CD14-positive monocyte (primary cell): ENCODE results near the gene DPY19L3. TPM values are rescaled to one million over a fixed set of nuclear protein-coding genes. Genes with fewer than 3 reads are reported as not detected.

Experiments used
- DNase-seq, 3 donors: peaks; one replicate each; pipeline ENCODE4 v3.0.0-alpha.2; 2011 to 2022
- H2AFZ ChIP-seq: 2 replicates; pipeline ENCODE4 v1.6.0; 2012; ENCODE audit warnings: mild to moderate bottlenecking, low read depth, low read length, inconsistent platforms; ENCODE audit not compliant: insufficient read depth, poor library complexity, severe bottlenecking
- H3K27ac ChIP-seq, 2 donors: 1 replicate in 1 of 2; 2 replicates in 1 of 2; pipeline ENCODE4 v1.5.1; 2012 to 2013; ENCODE audit warnings: low read length in 2 of 2, control low read depth in 1 of 2, inconsistent platforms in 1 of 2, low read depth in 1 of 2, mild to moderate bottlenecking in 1 of 2
- H3K27me3 ChIP-seq, 2 donors: one replicate each; pipeline versions ENCODE4 v1.6.0 to v1.6.1; 2011 to 2013; ENCODE audit warnings: low read length in 2 of 2; ENCODE audit not compliant: control insufficient read depth in 2 of 2, insufficient read depth in 2 of 2
- H3K36me3 ChIP-seq, 2 donors: replicated peaks in 1 of 2; 1 replicate in 1 of 2; 2 replicates in 1 of 2; pipeline versions ENCODE4 v1.5.1 to v1.6.1; 2012 to 2013; ENCODE audit warnings: low read length in 2 of 2, control low read depth in 1 of 2, inconsistent platforms in 1 of 2, mild to moderate bottlenecking in 1 of 2; ENCODE audit not compliant: insufficient read depth in 2 of 2, control insufficient read depth in 1 of 2
- H3K4me1 ChIP-seq, 2 donors: 1 replicate in 1 of 2; 2 replicates in 1 of 2; pipeline versions ENCODE4 v1.5.1 to v1.6.1; 2012 to 2013; ENCODE audit warnings: low read length in 2 of 2, control low read depth in 1 of 2, inconsistent platforms in 1 of 2, mild to moderate bottlenecking in 1 of 2, moderate library complexity in 1 of 2; ENCODE audit not compliant: insufficient read depth in 2 of 2, control insufficient read depth in 1 of 2
- H3K4me2 ChIP-seq: replicated peaks from 2 replicates; pipeline ENCODE3; 2012; ENCODE audit warnings: low read length, moderate library complexity, mild to moderate bottlenecking; ENCODE audit not compliant: poor library complexity, severe bottlenecking; ENCODE audit errors: extremely low read depth
- H3K4me3 ChIP-seq, 3 experiments: fragments of 200-600 bp in 1 of 3; sonication (generic) in 1 of 3; replicated peaks in 1 of 3; 1 replicate in 2 of 3; 2 replicates in 1 of 3; pipeline ENCODE4 v1.5.1; 2011 to 2013; ENCODE audit warnings: low read length in 3 of 3, mild to moderate bottlenecking in 3 of 3, control low read depth in 2 of 3, low read depth in 2 of 3, inconsistent platforms in 1 of 3, moderate library complexity in 1 of 3
- H3K79me2 ChIP-seq: 2 replicates; pipeline ENCODE4 v1.6.0; 2012; ENCODE audit warnings: mild to moderate bottlenecking, control low read depth, inconsistent platforms, low read length, moderate library complexity; ENCODE audit not compliant: insufficient read depth
- H3K9ac ChIP-seq: 2 replicates; pipeline ENCODE4 v1.6.0; 2017; ENCODE audit warnings: low read length, mild to moderate bottlenecking; ENCODE audit not compliant: insufficient read depth, poor library complexity, severe bottlenecking
- H3K9me3 ChIP-seq, 2 donors: replicated peaks in 1 of 2; 1 replicate in 1 of 2; 2 replicates in 1 of 2; pipeline versions ENCODE4 v1.5.1 to v1.6.1; 2012 to 2013; ENCODE audit warnings: low read length in 2 of 2, control low read depth in 1 of 2; ENCODE audit not compliant: control insufficient read depth in 1 of 2, insufficient read depth in 1 of 2
- H4K20me1 ChIP-seq: 2 replicates; pipeline ENCODE4 v1.6.0; 2012; ENCODE audit warnings: mild to moderate bottlenecking, low read length, control low read depth, moderate library complexity; ENCODE audit not compliant: insufficient read depth
- H3K27ac Mint-ChIP-seq, 7 donors: one replicate each; pipeline ENCODE4 v1.8.0; 2020; ENCODE audit warnings: mild to moderate bottlenecking in 7 of 7, mixed read lengths in 7 of 7, moderate library complexity in 6 of 7, inconsistent platforms in 2 of 7
- H3K27me3 Mint-ChIP-seq, 3 donors: one replicate each; pipeline ENCODE4 v1.8.0; 2021 to 2022; ENCODE audit warnings: low read depth in 3 of 3, mild to moderate bottlenecking in 3 of 3, mixed read lengths in 3 of 3, moderate library complexity in 3 of 3, inconsistent platforms in 1 of 3
- H3K36me3 Mint-ChIP-seq, 2 donors: one replicate each; pipeline ENCODE4 v1.8.0; 2020; ENCODE audit warnings: mixed read lengths in 2 of 2, inconsistent platforms in 1 of 2, mild to moderate bottlenecking in 1 of 2
- H3K4me1 Mint-ChIP-seq: one replicate; pipeline ENCODE4 v1.8.0; 2020; ENCODE audit warnings: mild to moderate bottlenecking, mixed read lengths
- H3K4me3 Mint-ChIP-seq, 2 donors: one replicate each; pipeline ENCODE4 v1.8.0; 2020; ENCODE audit warnings: mild to moderate bottlenecking in 2 of 2, mixed read lengths in 2 of 2, moderate library complexity in 1 of 2
- H3K9me3 Mint-ChIP-seq, 7 donors: one replicate each; pipeline ENCODE4 v1.8.0; 2020 to 2022; ENCODE audit warnings: mixed read lengths in 7 of 7, mild to moderate bottlenecking in 6 of 7, moderate library complexity in 6 of 7, inconsistent platforms in 2 of 7
- CTCF ChIP-seq: fragments of 200-600 bp; IDR thresholded peaks from one replicate; pipeline ENCODE4 v1.8.0; 2022; ENCODE audit warnings: antibody characterized with exemption, mild to moderate bottlenecking
- WGBS: methylation state at CpG from one replicate; pipeline ENCODE4 v1.1.5; 2013; ENCODE audit warnings: missing lambda C conversion rate; ENCODE audit not compliant: insufficient coverage; 5-methylcytosine and 5-hydroxymethylcytosine counted together
- intact Hi-C, 2 donors: fragments of 100-400 bp; cut with micrococcal nuclease; formaldehyde crosslinking; loops; one replicate each; pipeline versions ENCODE4 v1.15.0 to v1.15.1; 2023
- polyA plus RNA-seq, 3 donors: library from polyadenylated mRNA; depleted of rRNA in 1 of 3; unstranded in 2 of 3; stranded (reverse) in 1 of 3; fragments of 300-500 nt in 2 of 3; fragments of >200 nt in 1 of 3; fragmentation: Illumina TruSeq in 2 of 3; gene quantifications; 1 replicate in 2 of 3; 2 replicates in 1 of 3; pipeline ENCODE4 v1.2.3, GENCODE V29; 2012 to 2021

DPY19L3 gene
- polyA plus RNA-seq, 3 donors, result 6.5 to 13.8 (median 7.7) TPM

GRCh38 chr19:32471811-32472210 lies 66.2 kb downstream of the DPY19L3 start:
- no peak overlapping the region for H2AFZ ChIP-seq
- Mint-ChIP-seq H3K4me3 (no peak overlapping the region), H3K36me3 (peaks cover 32 to 33% of the 10 kb centered on the region in 2 donors), H3K27me3 (peaks cover 0 to 1% (median 0%) of the 10 kb centered on the region in 3 donors), H3K4me1 (no peaks in the 10 kb centered on the region), H3K9me3 (no peaks in the 10 kb centered on the region), H3K27ac (no peak overlapping the region)
- H3K9me3 ChIP-seq, result no peaks in the 10 kb centered on the region
- 83% methylated on average over 2 of the region's 7 CpGs for WGBS
- intact Hi-C loops, result no loop called here
- DNase-seq, result no peak
- no peak for TF ChIP-seq CTCF
- no peaks in the 10 kb centered on the region for H3K4me1 ChIP-seq
- H3K36me3 ChIP-seq, result peaks cover 0 to 12% of the 10 kb centered on the region in 2 donors
- no peak overlapping the region for H3K9ac ChIP-seq
- no peaks in the 10 kb centered on the region for H3K79me2 ChIP-seq
- no peaks in the 10 kb centered on the region for H4K20me1 ChIP-seq
- H3K27me3 ChIP-seq, result no peaks in the 10 kb centered on the region
- H3K27ac ChIP-seq, result no peak overlapping the region
- H3K4me3 ChIP-seq, result no peak overlapping the region
- H3K4me2 ChIP-seq, result no peak overlapping the region

- H3K36me3 Mint-ChIP-seq, result peaks cover 43 to 48% of the 10 kb centered on the region in 2 donors
- no peak for TF ChIP-seq CTCF
- Histone ChIP-seq H3K9me3 (no peaks in the 10 kb centered on the region), H3K4me3 (no peak overlapping the region), H3K36me3 (peaks cover 14 to 38% of the 10 kb centered on the region in 2 donors), H3K4me1 (no peaks in the 10 kb centered on the region), H3K27ac (no peak overlapping the region), H3K79me2 (no peaks in the 10 kb centered on the region), H3K9ac (no peak overlapping the region), H2AFZ (no peak overlapping the region), H4K20me1 (no peaks in the 10 kb centered on the region), H3K4me2 (no peak overlapping the region), H3K27me3 (no peaks in the 10 kb centered on the region)
- WGBS, result 100% methylated on average over 5 of the region's 11 CpGs
- H3K27me3 Mint-ChIP-seq, result no peaks in the 10 kb centered on the region
- no peak overlapping the region for H3K4me3 Mint-ChIP-seq
- no peak for DNase-seq
- no peaks in the 10 kb centered on the region for H3K4me1 Mint-ChIP-seq
- H3K9me3 Mint-ChIP-seq, result peaks cover 0 to 5% (median 0%) of the 10 kb centered on the region in 7 donors
- intact Hi-C loops, result no loop called here
- H3K27ac Mint-ChIP-seq, result no peak overlapping the region
These were observed 69.8 kb downstream of the DPY19L3 start for GRCh38 chr19:32475141-32476031.
